ENCODE data around the gene BRD3.

Gene BRD3

GRCh38 chr9:134010310-134011173, 57.3 kb downstream of the BRD3 start:
- no peak for DNase-seq

- no peak for DNase-seq
These were observed 60.3 kb downstream of the BRD3 start for GRCh38 chr9:134007571-134007970.

- DNase-seq, result no peak
These were observed 60.7 kb downstream of the BRD3 start for GRCh38 chr9:134007150-134007549.

- no peak for DNase-seq
These were observed 62.4 kb downstream of the BRD3 start for GRCh38 chr9:134005381-134005780.

GRCh38 chr9:134004881-134005280, 62.9 kb downstream of the BRD3 start:
- no peak for DNase-seq

DNA sequence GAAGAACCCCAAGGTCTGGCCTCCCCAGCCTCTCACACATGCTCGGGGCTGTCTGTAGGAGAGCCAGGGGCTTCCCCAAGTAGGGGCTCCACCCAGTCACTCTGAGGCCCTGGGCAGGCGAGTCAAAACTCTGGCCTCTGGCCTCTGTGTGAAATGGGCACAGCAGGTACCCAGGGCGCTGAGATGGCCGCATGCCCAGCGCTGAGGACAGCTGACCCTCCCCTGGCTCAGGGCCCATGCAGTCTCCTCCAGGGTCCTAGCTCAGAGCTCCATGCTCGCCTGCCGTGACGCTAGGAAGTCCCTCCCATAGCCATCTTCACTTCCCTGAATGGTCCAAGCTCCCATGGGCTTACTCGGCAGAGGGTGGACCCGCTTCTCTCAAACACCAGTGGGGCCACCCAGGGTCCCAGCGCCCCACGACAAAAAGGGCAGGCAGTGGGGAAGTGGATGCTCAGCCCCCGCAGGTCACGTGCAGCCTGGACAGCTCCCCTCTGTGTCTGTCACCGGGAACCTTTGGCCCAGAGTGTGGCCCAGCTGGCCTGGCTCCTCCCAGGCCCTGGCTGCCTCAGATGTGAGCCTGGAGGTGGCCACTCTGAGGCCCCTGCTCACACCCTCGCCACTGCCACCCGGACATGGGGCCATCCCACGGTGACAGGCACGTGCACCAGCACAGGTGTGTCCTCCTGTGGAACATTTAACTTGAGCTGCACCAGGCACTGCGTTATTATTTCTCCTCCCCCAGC, 63.5 kb downstream of the BRD3 start:
- no peak for DNase-seq

DNA sequence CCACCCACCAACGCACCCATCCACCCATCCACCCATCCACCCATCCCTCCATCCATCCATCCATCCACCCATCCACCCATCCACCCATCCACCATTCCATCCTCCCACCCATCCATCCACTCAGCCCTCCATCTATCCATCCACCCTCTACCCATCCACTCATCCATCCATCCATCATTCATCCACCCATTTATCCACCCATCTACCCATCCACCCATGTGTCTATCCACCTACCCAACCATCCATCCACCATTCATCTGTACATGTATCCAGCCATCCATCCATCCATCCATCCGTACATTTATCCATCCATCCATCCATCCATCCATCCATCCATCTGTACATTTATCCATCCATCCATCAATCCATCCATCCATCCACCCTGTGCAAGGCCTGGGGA, 64.6 kb downstream of the BRD3 start:
- DNase-seq, result no peak

- no peak for DNase-seq
These were observed 65.0 kb downstream of the BRD3 start for GRCh38 chr9:134002796-134003195.

DNA sequence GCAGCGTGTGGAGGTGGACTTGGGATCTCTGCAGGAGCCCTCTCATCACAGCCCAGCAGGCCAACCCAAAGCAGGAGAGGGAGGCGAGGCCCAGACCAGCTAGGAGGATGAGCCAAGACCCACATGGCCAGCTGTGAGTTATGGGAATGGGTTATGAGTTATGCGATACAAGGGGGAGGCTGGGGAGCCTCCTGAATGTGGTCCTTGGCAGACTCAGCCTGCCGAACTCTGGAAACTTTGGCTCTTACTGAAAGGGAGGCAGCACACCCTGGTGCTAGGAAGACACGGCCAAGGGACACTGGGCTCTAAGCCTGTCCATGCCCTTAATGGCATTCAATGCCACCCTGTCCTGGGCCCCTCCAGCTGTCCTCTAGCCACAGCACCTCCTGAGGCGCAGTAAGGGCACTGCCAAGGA, 68.0 kb downstream of the BRD3 start:
- peak; percentile 81 for DNase-seq

GRCh38 chr9:133998915-133999595, 68.8 kb downstream of the BRD3 start:
- no peak for DNase-seq

DNA sequence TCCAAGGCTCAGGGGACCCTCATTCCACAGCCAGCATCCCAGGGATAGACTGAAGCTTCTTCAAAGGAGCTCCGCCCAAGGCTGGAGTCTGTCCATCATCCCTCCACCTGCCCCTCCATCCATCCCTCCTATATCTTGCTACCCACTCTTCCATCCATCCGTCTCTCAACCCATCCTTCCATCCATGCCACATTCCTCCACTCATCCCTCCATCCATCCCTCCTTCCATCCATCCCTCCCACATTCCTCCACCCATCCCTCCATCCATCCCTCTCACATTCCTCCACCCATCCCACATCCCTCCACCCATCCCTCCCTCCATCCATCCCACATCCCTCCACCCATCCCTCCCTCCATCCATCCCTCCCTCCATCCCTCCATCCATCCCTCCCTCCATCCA, 70.2 kb downstream of the BRD3 start:
- DNase-seq, result no peak

DNA sequence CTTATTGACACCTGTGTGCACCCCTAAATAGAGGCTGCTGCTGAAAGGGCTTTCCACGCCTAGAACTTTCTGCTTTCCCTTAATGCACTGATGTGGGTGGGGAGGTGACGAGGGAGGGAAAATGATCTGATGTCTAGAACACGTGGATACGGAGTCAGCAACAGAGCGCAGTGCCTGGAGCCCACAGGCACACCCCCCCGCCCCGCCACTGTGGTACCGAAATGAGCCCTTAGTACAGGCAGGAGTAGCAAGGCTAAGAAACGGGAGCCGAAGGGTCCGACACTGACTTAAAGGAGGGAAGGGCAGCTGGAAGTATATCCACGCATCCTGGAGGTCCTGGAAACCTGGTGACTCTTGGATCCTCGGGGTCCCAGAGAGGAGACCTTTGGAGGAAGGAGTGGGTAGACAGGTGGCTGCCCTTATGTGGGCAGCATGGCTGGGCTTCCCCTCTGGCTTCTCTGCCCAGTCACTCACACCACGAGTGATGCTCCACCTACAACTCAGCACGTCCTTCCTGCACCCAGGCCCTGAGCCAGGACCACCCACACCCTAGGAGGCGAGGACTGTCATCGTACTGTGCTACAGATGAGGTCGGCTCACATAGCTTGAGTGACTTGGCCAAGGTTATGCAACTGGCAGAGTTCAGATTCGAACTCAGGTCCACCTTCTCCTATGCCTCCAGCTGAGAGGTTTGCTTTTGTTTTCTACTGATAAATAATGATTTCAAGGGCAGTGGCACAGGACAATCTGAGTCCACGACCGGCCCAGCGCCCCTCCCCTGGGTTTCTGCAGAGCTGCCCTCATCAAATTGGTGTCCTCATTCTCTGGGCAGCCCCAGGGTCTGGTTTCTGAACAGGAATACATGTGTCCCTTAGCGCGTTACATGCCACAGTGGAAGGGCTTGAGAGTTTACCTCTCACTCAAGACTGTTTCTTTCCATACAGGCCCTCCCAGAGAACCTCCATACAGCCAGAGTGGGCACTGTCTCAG, 71.0 kb downstream of the BRD3 start:
- peak; percentile 12 for DNase-seq

DNA sequence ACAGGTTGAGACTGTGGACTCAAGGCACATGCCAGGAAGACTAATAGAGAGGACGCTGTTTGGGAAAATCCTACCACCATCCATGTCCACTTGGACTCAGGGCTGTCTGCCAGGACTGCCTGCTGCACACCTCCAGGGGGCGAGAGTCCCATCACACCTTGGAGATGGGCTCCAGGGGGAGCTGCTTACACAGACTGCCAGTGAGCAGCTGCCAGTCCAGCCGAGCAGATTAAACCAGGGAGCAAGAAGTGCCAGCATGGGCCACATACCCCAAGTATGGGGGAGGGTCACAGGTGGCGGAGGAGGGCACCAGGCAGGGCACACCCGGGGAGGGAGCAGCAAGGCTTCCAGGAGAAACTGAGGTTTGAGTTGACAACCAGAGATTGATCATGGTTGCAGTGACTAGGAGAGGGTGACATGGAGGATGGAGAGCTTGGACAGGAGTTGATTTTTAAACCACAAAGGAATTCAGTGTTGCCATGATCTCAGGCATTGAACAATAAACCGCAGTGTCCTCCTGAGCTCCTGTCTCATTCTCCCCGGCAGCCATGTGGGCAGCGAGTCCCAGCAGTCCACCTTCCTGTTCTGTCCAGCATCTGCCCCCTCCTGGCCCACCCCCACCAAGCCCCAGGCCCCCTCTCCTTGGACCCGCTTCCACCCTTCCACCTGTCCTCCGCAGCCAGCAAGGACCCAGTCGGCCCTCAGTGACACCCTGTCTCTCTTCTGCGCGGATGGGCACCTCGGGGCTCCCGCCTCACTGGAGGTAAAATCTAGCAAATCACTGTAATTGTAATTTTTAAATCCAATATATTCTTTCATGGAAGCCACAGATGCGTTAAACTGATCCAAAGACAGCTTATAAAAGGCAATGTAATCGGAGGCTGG, 72.6 kb downstream of the BRD3 start:
- peak; percentile 25 for DNase-seq

GRCh38 chr9:133994353-133995011, 73.3 kb downstream of the BRD3 start:
- peak; percentile 87 for DNase-seq

- no peak for DNase-seq
These were observed 74.1 kb downstream of the BRD3 start for GRCh38 chr9:133993635-133994253.

- DNase-seq, result peak; percentile 93
These were observed 74.8 kb downstream of the BRD3 start for GRCh38 chr9:133992780-133993634.

GRCh38 chr9:133991964-133992779, 75.7 kb downstream of the BRD3 start, which contains the start of gene VAV2:
TSS of gene VAV2 (minus strand) at chr9:133992324. CDS start at chr9:133992278, 46 bp downstream.
- DNase-seq, result peak; percentile 70

Data from femur (tissue), 1 donor.